GM12801 (cell line): ENCODE results near the gene ANKRD13D.

Source experiments
- TF ChIP-seq, protein P1 (sequence below): IDR thresholded peaks from one replicate; pipeline ENCODE4 v1.5.1; 2011; ENCODE audit warnings: control low read depth; ENCODE audit not compliant: insufficient read length; ENCODE audit errors: extremely low read depth

The ANKRD13D gene

DNA sequence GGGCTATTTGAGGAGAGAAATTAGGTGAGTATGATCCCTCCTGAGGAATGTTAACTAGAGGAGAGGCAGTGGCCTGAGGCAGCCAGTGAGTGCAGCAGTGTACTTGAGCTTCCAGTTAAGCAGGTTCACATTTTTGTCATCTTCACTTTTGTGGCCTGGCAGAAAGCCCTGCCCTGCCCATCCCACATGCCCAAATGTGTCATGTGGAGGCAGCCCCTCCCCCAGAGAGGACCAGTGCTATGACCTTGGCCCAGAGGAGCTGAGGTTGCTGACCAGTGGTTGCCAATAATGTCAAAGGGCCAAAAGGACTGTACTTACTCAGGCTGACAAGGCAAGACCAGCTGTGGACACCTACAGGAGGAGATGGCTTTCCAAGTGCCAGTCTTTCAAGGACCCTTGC is 40.5 kb upstream of the ANKRD13D start:
- TF ChIP-seq, protein P1, sequence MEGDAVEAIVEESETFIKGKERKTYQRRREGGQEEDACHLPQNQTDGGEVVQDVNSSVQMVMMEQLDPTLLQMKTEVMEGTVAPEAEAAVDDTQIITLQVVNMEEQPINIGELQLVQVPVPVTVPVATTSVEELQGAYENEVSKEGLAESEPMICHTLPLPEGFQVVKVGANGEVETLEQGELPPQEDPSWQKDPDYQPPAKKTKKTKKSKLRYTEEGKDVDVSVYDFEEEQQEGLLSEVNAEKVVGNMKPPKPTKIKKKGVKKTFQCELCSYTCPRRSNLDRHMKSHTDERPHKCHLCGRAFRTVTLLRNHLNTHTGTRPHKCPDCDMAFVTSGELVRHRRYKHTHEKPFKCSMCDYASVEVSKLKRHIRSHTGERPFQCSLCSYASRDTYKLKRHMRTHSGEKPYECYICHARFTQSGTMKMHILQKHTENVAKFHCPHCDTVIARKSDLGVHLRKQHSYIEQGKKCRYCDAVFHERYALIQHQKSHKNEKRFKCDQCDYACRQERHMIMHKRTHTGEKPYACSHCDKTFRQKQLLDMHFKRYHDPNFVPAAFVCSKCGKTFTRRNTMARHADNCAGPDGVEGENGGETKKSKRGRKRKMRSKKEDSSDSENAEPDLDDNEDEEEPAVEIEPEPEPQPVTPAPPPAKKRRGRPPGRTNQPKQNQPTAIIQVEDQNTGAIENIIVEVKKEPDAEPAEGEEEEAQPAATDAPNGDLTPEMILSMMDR: no peak

DNA sequence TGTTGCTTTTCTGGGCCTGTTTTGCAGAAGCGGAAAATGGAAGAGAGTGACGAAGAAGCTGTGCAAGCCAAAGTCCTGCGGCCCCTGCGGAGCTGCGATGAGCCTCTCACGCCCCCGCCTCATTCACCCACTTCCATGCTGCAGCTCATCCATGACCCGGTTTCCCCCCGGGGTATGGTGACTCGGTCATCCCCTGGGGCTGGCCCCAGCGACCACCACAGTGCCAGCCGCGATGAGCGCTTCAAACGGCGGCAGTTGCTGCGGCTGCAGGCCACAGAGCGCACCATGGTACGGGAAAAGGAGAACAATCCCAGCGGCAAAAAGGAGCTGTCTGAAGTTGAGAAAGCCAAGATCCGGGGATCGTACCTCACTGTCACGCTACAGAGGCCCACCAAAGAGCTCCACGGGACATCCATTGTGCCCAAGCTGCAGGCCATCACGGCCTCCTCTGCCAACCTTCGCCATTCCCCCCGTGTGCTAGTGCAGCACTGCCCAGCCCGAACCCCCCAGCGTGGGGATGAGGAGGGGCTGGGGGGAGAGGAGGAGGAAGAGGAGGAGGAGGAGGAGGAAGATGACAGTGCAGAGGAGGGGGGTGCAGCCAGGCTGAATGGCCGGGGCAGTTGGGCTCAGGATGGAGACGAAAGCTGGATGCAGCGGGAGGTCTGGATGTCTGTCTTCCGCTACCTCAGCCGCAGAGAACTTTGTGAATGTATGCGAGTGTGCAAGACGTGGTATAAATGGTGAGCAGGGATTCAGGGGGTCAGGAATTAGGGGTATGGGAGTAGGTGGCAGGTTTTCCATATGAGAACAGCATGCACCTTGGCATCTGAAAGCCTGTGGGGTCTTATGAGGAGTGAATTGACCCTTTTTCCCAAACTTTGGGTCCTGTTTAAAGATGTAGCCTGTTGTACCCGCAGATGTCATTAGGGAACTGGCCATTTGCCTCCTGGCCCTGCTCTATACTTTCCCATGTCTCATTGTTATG is 38.8 kb upstream of the ANKRD13D start:
- TF ChIP-seq, protein P1: no peak

DNA sequence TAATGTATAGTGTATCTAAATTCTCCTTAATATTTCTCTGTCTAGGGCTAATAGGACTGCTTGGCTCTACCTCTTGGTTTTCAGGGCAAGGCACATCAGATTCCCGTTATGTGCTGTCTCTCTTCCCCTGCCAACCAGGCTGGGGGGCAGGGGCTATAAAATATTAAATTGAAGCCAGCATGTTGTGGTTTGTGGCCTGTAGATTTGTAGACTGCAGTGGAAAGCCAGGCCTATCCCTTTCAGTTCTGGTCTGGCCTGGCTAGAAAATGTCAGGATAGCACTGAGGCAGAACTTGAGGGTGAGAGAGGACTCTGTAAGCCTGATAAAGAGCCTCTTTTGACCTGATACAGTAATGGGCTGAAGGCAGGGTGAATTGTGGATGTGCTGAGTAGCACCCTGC is 37.3 kb upstream of the ANKRD13D start:
- TF ChIP-seq, protein P1: no peak

DNA sequence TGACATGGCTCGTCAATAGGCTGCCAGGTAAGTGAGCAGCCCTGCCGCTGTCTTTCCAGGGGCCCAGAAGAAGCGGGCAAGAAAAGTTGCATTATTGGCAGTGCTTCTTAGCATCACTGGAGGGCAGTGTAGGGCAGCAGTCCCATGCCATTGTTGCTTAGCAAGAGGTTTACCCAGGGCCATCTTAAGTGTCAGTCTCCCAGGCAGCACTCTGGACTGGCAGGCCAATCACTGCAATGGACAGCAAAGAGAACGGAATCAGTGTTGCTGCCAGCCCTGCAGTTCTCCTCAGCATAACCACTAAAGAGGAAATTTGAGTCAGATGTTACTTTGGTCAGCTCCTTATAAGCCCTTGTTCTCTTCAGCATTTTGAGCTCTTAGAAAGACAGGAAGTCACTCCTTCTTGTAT is 36.3 kb upstream of the ANKRD13D start:
- TF ChIP-seq, protein P1: no peak

DNA sequence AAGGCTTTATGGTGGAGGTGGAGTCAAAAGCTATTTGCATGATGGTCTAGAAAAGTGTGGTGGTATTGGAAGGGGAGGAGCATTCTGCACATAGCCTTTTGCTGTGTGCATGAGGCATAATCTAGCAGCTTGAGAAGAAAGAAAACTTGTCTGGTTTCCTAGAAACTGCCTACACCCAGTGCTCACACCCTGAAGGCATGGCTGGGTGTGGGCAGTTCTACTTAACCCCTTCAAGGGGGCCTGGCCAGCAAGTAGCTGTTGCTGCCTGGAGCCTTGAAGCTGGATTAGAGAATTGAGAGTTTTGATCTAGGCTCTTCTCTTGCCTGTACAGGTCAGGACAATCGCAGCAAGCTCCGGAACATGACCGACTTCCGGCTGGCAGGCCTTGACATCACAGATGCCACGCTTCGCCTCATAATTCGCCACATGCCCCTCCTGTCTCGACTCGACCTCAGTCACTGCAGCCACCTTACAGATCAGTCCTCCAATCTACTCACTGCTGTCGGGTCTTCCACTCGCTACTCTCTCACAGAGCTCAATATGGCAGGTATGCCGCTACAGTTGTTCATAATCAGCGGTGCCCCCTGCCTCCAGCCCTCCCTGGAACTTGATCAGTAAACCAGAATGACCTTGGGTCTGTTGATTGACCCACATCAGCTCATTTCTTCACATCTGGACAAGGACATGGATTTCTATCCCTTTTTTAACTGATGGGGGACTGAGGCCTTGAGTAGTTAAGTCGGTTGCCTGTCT is 35.1 kb upstream of the ANKRD13D start:
- TF ChIP-seq, protein P1: no peak

DNA sequence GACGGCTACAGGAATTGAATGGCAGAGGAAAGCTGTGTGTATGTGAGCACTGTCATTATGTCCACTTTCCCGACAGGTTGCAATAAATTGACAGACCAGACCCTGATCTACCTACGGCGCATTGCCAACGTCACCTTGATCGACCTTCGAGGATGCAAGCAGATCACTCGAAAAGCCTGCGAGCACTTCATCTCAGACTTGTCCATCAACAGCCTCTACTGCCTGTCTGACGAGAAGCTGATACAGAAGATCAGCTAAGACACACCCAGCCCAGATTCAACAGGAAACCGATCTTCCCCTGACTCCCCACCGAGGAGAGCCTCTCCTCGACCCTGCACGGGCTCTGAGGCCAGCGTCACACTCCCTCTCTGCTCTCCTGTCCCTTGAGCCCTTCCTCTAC is 34.3 kb upstream of the ANKRD13D start:
- TF ChIP-seq, protein P1: no peak

DNA sequence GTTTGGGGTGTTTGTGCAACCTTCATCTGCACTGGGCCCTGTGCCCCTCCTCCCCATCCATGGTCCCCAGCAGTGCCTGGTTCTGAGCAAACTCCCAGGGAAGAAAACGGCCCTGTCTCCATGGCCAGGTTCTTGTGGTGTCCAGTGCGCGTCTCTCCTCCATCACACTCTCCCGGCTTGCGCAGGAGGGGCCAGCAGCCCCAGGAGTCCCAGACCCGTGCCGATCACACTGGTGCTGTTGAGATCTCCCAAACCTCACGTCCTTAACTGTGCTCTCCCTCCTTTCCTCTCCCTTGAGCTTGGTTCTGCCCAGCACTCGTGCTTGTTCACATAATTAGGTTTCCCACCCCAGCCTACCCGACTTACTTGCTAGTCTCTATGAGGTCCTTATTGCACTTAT is 33.8 kb upstream of the ANKRD13D start:
- TF ChIP-seq, protein P1: no peak
